Measurements from ENCODE around the gene PSMG4.

GRCh38 chr6:3316818-3317217 lies 58.1 kb downstream of the PSMG4 start:
- TF ChIP-seq, protein P1, sequence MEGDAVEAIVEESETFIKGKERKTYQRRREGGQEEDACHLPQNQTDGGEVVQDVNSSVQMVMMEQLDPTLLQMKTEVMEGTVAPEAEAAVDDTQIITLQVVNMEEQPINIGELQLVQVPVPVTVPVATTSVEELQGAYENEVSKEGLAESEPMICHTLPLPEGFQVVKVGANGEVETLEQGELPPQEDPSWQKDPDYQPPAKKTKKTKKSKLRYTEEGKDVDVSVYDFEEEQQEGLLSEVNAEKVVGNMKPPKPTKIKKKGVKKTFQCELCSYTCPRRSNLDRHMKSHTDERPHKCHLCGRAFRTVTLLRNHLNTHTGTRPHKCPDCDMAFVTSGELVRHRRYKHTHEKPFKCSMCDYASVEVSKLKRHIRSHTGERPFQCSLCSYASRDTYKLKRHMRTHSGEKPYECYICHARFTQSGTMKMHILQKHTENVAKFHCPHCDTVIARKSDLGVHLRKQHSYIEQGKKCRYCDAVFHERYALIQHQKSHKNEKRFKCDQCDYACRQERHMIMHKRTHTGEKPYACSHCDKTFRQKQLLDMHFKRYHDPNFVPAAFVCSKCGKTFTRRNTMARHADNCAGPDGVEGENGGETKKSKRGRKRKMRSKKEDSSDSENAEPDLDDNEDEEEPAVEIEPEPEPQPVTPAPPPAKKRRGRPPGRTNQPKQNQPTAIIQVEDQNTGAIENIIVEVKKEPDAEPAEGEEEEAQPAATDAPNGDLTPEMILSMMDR (optimal IDR thresholded peaks at IDR 0.05 in 1 of 3, IDR thresholded peaks at IDR 0.05 in 1 of 3, conservative IDR thresholded peaks at IDR 0.05 in 1 of 3; ENCODE audit: extremely low read depth in 1 of 3, insufficient read depth in 2 of 3, low read length in 3 of 3): no peak
- TF ChIP-seq EZH2 (IDR thresholded peaks at IDR 0.05; ENCODE audit: low read length): no peak
